Vagina (tissue), 2 donors: Measurements from ENCODE around the gene CCHCR1.

Source experiments
- POLR2A ChIP-seq, 2 donors: fragments of 450-650 bp; IDR thresholded peaks; one replicate each; pipeline ENCODE4 v1.6.1; 2017; ENCODE audit warnings: antibody characterized with exemption in 2 of 2, mild to moderate bottlenecking in 2 of 2, moderate library complexity in 2 of 2
- TF ChIP-seq, protein P1 (sequence below), 3 experiments: fragments of 450-650 bp in 2 of 3; fragments of 200-600 bp in 1 of 3; sonication (generic) in 1 of 3; IDR thresholded peaks; one replicate each; pipeline ENCODE4 v1.5.1; 2017 to 2019; ENCODE audit warnings: antibody characterized with exemption in 3 of 3, mild to moderate bottlenecking in 2 of 3, moderate library complexity in 2 of 3

GRCh38 chr6:31162463-31163165, 5.0 kb upstream of the CCHCR1 start:
- no peak for TF ChIP-seq POLR2A (IDR thresholded peaks at IDR 0.05)
- TF ChIP-seq, protein P1, sequence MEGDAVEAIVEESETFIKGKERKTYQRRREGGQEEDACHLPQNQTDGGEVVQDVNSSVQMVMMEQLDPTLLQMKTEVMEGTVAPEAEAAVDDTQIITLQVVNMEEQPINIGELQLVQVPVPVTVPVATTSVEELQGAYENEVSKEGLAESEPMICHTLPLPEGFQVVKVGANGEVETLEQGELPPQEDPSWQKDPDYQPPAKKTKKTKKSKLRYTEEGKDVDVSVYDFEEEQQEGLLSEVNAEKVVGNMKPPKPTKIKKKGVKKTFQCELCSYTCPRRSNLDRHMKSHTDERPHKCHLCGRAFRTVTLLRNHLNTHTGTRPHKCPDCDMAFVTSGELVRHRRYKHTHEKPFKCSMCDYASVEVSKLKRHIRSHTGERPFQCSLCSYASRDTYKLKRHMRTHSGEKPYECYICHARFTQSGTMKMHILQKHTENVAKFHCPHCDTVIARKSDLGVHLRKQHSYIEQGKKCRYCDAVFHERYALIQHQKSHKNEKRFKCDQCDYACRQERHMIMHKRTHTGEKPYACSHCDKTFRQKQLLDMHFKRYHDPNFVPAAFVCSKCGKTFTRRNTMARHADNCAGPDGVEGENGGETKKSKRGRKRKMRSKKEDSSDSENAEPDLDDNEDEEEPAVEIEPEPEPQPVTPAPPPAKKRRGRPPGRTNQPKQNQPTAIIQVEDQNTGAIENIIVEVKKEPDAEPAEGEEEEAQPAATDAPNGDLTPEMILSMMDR (IDR thresholded peaks at IDR 0.05), result no peak
